CD14-positive monocyte (primary cell): ENCODE data around the gene PTRHD1. TPM values are rescaled to one million over a fixed set of nuclear protein-coding genes. Genes with fewer than 3 reads are reported as not detected.

Source experiments
- DNase-seq, 3 donors: peaks; one replicate each; pipeline ENCODE4 v3.0.0-alpha.2; 2011 to 2022
- H2AFZ ChIP-seq: 2 replicates; pipeline ENCODE4 v1.6.0; 2012; ENCODE audit warnings: mild to moderate bottlenecking, low read depth, low read length, inconsistent platforms; ENCODE audit not compliant: insufficient read depth, poor library complexity, severe bottlenecking
- H3K27ac ChIP-seq, 2 donors: 1 replicate in 1 of 2; 2 replicates in 1 of 2; pipeline ENCODE4 v1.5.1; 2012 to 2013; ENCODE audit warnings: low read length in 2 of 2, control low read depth in 1 of 2, inconsistent platforms in 1 of 2, low read depth in 1 of 2, mild to moderate bottlenecking in 1 of 2
- H3K27me3 ChIP-seq, 2 donors: one replicate each; pipeline versions ENCODE4 v1.6.0 to v1.6.1; 2011 to 2013; ENCODE audit warnings: low read length in 2 of 2; ENCODE audit not compliant: control insufficient read depth in 2 of 2, insufficient read depth in 2 of 2
- H3K36me3 ChIP-seq, 2 donors: replicated peaks in 1 of 2; 1 replicate in 1 of 2; 2 replicates in 1 of 2; pipeline versions ENCODE4 v1.5.1 to v1.6.1; 2012 to 2013; ENCODE audit warnings: low read length in 2 of 2, control low read depth in 1 of 2, inconsistent platforms in 1 of 2, mild to moderate bottlenecking in 1 of 2; ENCODE audit not compliant: insufficient read depth in 2 of 2, control insufficient read depth in 1 of 2
- H3K4me1 ChIP-seq, 2 donors: 1 replicate in 1 of 2; 2 replicates in 1 of 2; pipeline versions ENCODE4 v1.5.1 to v1.6.1; 2012 to 2013; ENCODE audit warnings: low read length in 2 of 2, control low read depth in 1 of 2, inconsistent platforms in 1 of 2, mild to moderate bottlenecking in 1 of 2, moderate library complexity in 1 of 2; ENCODE audit not compliant: insufficient read depth in 2 of 2, control insufficient read depth in 1 of 2
- H3K4me2 ChIP-seq: replicated peaks from 2 replicates; pipeline ENCODE3; 2012; ENCODE audit warnings: low read length, moderate library complexity, mild to moderate bottlenecking; ENCODE audit not compliant: poor library complexity, severe bottlenecking; ENCODE audit errors: extremely low read depth
- H3K4me3 ChIP-seq, 3 experiments: fragments of 200-600 bp in 1 of 3; sonication (generic) in 1 of 3; replicated peaks in 1 of 3; 1 replicate in 2 of 3; 2 replicates in 1 of 3; pipeline ENCODE4 v1.5.1; 2011 to 2013; ENCODE audit warnings: low read length in 3 of 3, mild to moderate bottlenecking in 3 of 3, control low read depth in 2 of 3, low read depth in 2 of 3, inconsistent platforms in 1 of 3, moderate library complexity in 1 of 3
- H3K79me2 ChIP-seq: 2 replicates; pipeline ENCODE4 v1.6.0; 2012; ENCODE audit warnings: mild to moderate bottlenecking, control low read depth, inconsistent platforms, low read length, moderate library complexity; ENCODE audit not compliant: insufficient read depth
- H3K9ac ChIP-seq: 2 replicates; pipeline ENCODE4 v1.6.0; 2017; ENCODE audit warnings: low read length, mild to moderate bottlenecking; ENCODE audit not compliant: insufficient read depth, poor library complexity, severe bottlenecking
- H3K9me3 ChIP-seq, 2 donors: replicated peaks in 1 of 2; 1 replicate in 1 of 2; 2 replicates in 1 of 2; pipeline versions ENCODE4 v1.5.1 to v1.6.1; 2012 to 2013; ENCODE audit warnings: low read length in 2 of 2, control low read depth in 1 of 2; ENCODE audit not compliant: control insufficient read depth in 1 of 2, insufficient read depth in 1 of 2
- H4K20me1 ChIP-seq: 2 replicates; pipeline ENCODE4 v1.6.0; 2012; ENCODE audit warnings: mild to moderate bottlenecking, low read length, control low read depth, moderate library complexity; ENCODE audit not compliant: insufficient read depth
- H3K27ac Mint-ChIP-seq, 7 donors: one replicate each; pipeline ENCODE4 v1.8.0; 2020; ENCODE audit warnings: mild to moderate bottlenecking in 7 of 7, mixed read lengths in 7 of 7, moderate library complexity in 6 of 7, inconsistent platforms in 2 of 7
- H3K27me3 Mint-ChIP-seq, 3 donors: one replicate each; pipeline ENCODE4 v1.8.0; 2021 to 2022; ENCODE audit warnings: low read depth in 3 of 3, mild to moderate bottlenecking in 3 of 3, mixed read lengths in 3 of 3, moderate library complexity in 3 of 3, inconsistent platforms in 1 of 3
- H3K36me3 Mint-ChIP-seq, 2 donors: one replicate each; pipeline ENCODE4 v1.8.0; 2020; ENCODE audit warnings: mixed read lengths in 2 of 2, inconsistent platforms in 1 of 2, mild to moderate bottlenecking in 1 of 2
- H3K4me1 Mint-ChIP-seq: one replicate; pipeline ENCODE4 v1.8.0; 2020; ENCODE audit warnings: mild to moderate bottlenecking, mixed read lengths
- H3K4me3 Mint-ChIP-seq, 2 donors: one replicate each; pipeline ENCODE4 v1.8.0; 2020; ENCODE audit warnings: mild to moderate bottlenecking in 2 of 2, mixed read lengths in 2 of 2, moderate library complexity in 1 of 2
- H3K9me3 Mint-ChIP-seq, 7 donors: one replicate each; pipeline ENCODE4 v1.8.0; 2020 to 2022; ENCODE audit warnings: mixed read lengths in 7 of 7, mild to moderate bottlenecking in 6 of 7, moderate library complexity in 6 of 7, inconsistent platforms in 2 of 7
- CTCF ChIP-seq: fragments of 200-600 bp; IDR thresholded peaks from one replicate; pipeline ENCODE4 v1.8.0; 2022; ENCODE audit warnings: antibody characterized with exemption, mild to moderate bottlenecking
- WGBS: methylation state at CpG from one replicate; pipeline ENCODE4 v1.1.5; 2013; ENCODE audit warnings: missing lambda C conversion rate; ENCODE audit not compliant: insufficient coverage; 5-methylcytosine and 5-hydroxymethylcytosine counted together
- intact Hi-C, 2 donors: fragments of 100-400 bp; cut with micrococcal nuclease; formaldehyde crosslinking; loops; one replicate each; pipeline versions ENCODE4 v1.15.0 to v1.15.1; 2023
- polyA plus RNA-seq, 3 donors: library from polyadenylated mRNA; depleted of rRNA in 1 of 3; unstranded in 2 of 3; stranded (reverse) in 1 of 3; fragments of 300-500 nt in 2 of 3; fragments of >200 nt in 1 of 3; fragmentation: Illumina TruSeq in 2 of 3; gene quantifications; 1 replicate in 2 of 3; 2 replicates in 1 of 3; pipeline ENCODE4 v1.2.3, GENCODE V29; 2012 to 2021

Gene PTRHD1
- polyA plus RNA-seq, 3 donors = 20.3 to 86.2 (median 78.6) TPM

GRCh38 chr2:24768601-24769000 lies 24.6 kb downstream of the PTRHD1 start:
- WGBS = 100% methylated on average over 4 of the region's 7 CpGs
- H3K79me2 ChIP-seq = no peaks in the 10 kb centered on the region
- Mint-ChIP-seq H3K4me1 (no peaks in the 10 kb centered on the region), H3K36me3 (peaks cover 59 to 62% of the 10 kb centered on the region in 2 donors), H3K27me3 (peaks cover 0 to 1% (median 0%) of the 10 kb centered on the region in 3 donors), H3K9me3 (no peaks in the 10 kb centered on the region), H3K27ac (no peak overlapping the region), H3K4me3 (no peak overlapping the region)
- no peak overlapping the region for H3K27ac ChIP-seq
- no peak for TF ChIP-seq CTCF
- DNase-seq = no peak
- H3K9ac ChIP-seq = no peak overlapping the region
- H3K4me1 ChIP-seq = no peaks in the 10 kb centered on the region
- H3K27me3 ChIP-seq = no peaks in the 10 kb centered on the region
- H3K4me3 ChIP-seq = no peak overlapping the region
- no peak overlapping the region for H2AFZ ChIP-seq
- no peaks in the 10 kb centered on the region for H3K9me3 ChIP-seq
- H3K36me3 ChIP-seq = peaks cover 40 to 72% of the 10 kb centered on the region in 2 donors
- no peaks in the 10 kb centered on the region for H4K20me1 ChIP-seq
- no peak overlapping the region for H3K4me2 ChIP-seq
- intact Hi-C loops = no loop called here

DNA sequence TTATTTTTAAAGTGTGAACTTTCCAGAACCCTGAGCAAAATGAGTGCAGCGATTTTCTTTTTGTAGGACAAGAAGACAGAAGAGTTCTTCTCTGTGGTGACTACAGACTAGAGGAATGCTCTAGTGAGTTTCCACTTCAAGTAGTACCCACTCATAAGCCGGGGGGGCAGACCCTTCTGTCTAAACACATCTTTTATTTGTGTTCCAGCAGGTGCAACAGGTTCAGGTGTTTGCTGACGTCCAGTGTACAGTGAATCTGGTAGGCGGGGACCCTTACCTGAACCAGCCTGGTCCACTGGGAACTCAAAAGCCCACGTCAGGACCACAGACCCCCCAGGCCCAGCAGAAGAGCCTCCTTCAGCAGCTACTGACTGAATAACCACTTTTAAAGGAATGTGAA lies 25.2 kb downstream of the PTRHD1 start:
- Mint-ChIP-seq H3K4me1 (no peaks in the 10 kb centered on the region), H3K27ac (no peak overlapping the region)

More for the DNA sequence above, 25.2 kb downstream of the PTRHD1 start:
- H3K27me3 Mint-ChIP-seq = peaks cover 0 to 1% (median 0%) of the 10 kb centered on the region in 3 donors
- peaks cover 63 to 64% of the 10 kb centered on the region in 2 donors for H3K36me3 Mint-ChIP-seq
- no peaks in the 10 kb centered on the region for H3K9me3 Mint-ChIP-seq
- Histone ChIP-seq H3K79me2 (no peaks in the 10 kb centered on the region), H3K4me2 (no peak overlapping the region), H3K4me3 (no peak overlapping the region), H2AFZ (no peak overlapping the region), H3K4me1 (no peaks in the 10 kb centered on the region), H4K20me1 (no peaks in the 10 kb centered on the region), H3K9ac (no peak overlapping the region), H3K36me3 (peaks cover 41 to 76% of the 10 kb centered on the region in 2 donors), H3K9me3 (no peaks in the 10 kb centered on the region), H3K27me3 (no peaks in the 10 kb centered on the region), H3K27ac (no peak overlapping the region)
- intact Hi-C loops = no loop called here
- no peak for DNase-seq
- TF ChIP-seq CTCF = no peak
- 100% methylated on average over 3 of the region's 5 CpGs for WGBS
- no peak overlapping the region for H3K4me3 Mint-ChIP-seq
